ENCODE measurements around the gene RCHY1.

The RCHY1 gene

DNA sequence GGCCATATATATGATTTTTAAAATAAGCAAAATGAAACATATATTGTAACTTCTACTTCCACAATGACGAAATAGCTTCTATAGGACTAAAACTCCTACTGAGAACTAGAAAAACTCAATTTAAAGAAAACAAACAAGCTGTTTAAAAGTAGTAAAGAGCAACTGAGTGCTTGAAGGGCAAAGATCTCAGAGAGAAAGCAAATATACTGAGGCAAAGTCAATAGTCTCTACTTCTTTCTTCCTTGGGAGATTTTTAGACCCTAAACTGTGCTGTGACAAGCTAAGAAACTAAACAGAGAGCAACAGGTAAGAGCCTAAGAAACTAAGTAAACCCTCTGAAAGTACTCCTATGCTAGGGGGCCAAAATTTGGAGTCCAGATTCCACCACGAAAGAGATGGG is 8.6 kb downstream of the RCHY1 start:
- H3K9me3 ChIP-seq (ENCODE audit: control insufficient read depth, low read length), result no peaks in the 10 kb centered on the region
- H3K79me2 ChIP-seq, result peaks cover 2% of the 10 kb centered on the region
- H3K4me1 ChIP-seq, result no peaks in the 10 kb centered on the region
- no peak overlapping the region for H3K9ac ChIP-seq
- H3K27ac ChIP-seq, result no peak overlapping the region
- H3K27me3 ChIP-seq (ENCODE audit: control insufficient read depth, insufficient read depth, low read length), result no peaks in the 10 kb centered on the region
- TF ChIP-seq, protein P1, sequence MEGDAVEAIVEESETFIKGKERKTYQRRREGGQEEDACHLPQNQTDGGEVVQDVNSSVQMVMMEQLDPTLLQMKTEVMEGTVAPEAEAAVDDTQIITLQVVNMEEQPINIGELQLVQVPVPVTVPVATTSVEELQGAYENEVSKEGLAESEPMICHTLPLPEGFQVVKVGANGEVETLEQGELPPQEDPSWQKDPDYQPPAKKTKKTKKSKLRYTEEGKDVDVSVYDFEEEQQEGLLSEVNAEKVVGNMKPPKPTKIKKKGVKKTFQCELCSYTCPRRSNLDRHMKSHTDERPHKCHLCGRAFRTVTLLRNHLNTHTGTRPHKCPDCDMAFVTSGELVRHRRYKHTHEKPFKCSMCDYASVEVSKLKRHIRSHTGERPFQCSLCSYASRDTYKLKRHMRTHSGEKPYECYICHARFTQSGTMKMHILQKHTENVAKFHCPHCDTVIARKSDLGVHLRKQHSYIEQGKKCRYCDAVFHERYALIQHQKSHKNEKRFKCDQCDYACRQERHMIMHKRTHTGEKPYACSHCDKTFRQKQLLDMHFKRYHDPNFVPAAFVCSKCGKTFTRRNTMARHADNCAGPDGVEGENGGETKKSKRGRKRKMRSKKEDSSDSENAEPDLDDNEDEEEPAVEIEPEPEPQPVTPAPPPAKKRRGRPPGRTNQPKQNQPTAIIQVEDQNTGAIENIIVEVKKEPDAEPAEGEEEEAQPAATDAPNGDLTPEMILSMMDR (IDR thresholded peaks at IDR 0.05), result no peak
- H3K36me3 ChIP-seq (ENCODE audit: control insufficient read depth, insufficient read depth, low read length), result no peaks in the 10 kb centered on the region
- H2AFZ ChIP-seq, result no peak overlapping the region
- no peak overlapping the region for H3K4me3 ChIP-seq (ENCODE audit: low read depth, low read length)
- no peak overlapping the region for H3K4me2 ChIP-seq (ENCODE audit: low read length)

DNA sequence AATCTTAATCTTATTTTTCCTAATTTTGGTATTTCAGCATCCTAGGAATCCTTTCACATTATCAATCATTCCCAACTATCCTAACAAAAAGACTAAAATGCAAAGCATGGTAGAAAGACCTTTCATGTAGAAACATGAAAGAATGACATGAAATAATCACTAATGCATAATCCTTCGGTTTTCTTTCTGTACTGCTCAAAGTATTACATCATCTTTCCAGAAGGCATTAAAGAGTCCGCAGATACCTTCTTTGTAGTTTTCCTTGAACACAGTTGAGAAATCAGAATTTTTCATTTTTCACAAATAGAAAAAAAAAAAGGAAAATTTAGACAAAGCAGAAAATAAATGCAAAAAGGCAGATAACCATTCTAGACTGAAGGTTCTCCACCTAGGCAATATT is 11.5 kb downstream of the RCHY1 start:
- Histone ChIP-seq H3K9me3 (ENCODE audit: control insufficient read depth, low read length) (no peaks in the 10 kb centered on the region), H3K4me1 (no peaks in the 10 kb centered on the region), H3K4me2 (ENCODE audit: low read length) (no peak overlapping the region), H3K4me3 (ENCODE audit: low read depth, low read length) (no peak overlapping the region), H3K36me3 (ENCODE audit: control insufficient read depth, insufficient read depth, low read length) (no peaks in the 10 kb centered on the region), H3K27ac (no peak overlapping the region), H3K9ac (no peak overlapping the region), H2AFZ (no peak overlapping the region), H3K27me3 (ENCODE audit: control insufficient read depth, insufficient read depth, low read length) (no peaks in the 10 kb centered on the region), H3K79me2 (peaks cover 2% of the 10 kb centered on the region)
- TF ChIP-seq, protein P1 (IDR thresholded peaks at IDR 0.05), result no peak

DNA sequence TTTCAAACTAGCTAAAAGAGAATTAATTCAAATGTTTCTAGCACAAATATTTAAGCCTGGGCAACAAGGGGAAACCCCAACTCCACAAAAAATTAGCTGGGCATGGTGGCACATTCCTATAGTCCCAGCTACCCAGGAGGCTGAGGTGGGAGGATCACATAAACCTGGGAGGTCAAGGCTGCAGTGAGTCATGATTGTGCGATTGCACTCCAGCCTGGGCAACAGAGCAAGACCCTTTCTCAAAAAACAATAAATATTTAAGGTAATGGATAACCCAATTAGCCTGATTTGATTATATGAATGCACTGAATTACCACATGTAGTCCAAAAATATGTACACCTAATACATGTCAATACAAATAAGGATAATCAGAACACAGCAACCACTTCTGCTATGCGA is 14.3 kb downstream of the RCHY1 start:
- Histone ChIP-seq H2AFZ (no peak overlapping the region), H3K4me1 (no peaks in the 10 kb centered on the region), H3K36me3 (ENCODE audit: control insufficient read depth, insufficient read depth, low read length) (no peaks in the 10 kb centered on the region), H3K9me3 (ENCODE audit: control insufficient read depth, low read length) (no peaks in the 10 kb centered on the region), H3K9ac (no peak overlapping the region), H3K4me3 (ENCODE audit: low read depth, low read length) (no peak overlapping the region), H3K27ac (no peak overlapping the region), H3K27me3 (ENCODE audit: control insufficient read depth, insufficient read depth, low read length) (no peaks in the 10 kb centered on the region), H3K4me2 (ENCODE audit: low read length) (no peak overlapping the region), H3K79me2 (peaks cover 2% of the 10 kb centered on the region)
- TF ChIP-seq, protein P1 (IDR thresholded peaks at IDR 0.05), result no peak

DNA sequence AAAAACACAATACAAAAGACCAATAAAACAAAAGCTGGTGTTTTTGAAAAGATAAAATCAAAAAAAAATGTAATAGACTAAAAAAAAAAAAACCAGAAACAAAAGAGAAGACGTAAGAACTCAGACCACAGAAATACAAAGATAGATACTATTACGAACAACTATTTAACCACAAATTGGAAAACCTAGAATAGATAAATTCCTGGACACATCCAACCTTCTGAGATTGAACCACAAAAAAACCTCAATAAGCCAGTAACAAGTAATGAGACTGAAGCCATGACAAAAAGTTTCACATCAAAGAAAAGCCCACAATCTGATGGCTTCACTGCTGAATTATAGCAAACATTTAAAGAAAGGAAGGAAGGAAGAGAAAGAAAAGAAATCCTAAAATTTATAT is 16.2 kb downstream of the RCHY1 start:
- H3K79me2 ChIP-seq, result peaks cover 2% of the 10 kb centered on the region

DNA sequence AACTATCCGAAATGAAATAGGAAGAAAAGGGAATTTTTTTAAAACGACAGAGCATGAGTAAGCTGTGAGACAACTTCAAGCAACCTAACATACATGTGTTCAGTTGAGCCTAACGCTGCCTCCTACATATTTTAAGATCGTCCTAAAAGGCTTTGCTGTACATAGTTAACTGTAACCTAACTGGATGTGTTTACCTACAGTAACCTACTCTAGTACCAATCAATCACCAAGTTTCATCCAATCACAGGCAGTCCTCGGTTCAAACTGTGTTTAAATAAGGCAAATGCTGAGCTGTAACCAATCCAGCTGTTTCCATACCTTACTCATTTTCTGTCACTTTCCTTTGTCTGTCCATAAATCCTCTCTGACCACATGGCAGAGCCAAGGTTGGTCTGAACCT is 17.1 kb downstream of the RCHY1 start:
- Histone ChIP-seq H3K4me3 (ENCODE audit: low read depth, low read length) (no peak overlapping the region), H3K9me3 (ENCODE audit: control insufficient read depth, low read length) (no peaks in the 10 kb centered on the region), H3K4me2 (ENCODE audit: low read length) (no peak overlapping the region), H3K27me3 (ENCODE audit: control insufficient read depth, insufficient read depth, low read length) (no peaks in the 10 kb centered on the region), H2AFZ (no peak overlapping the region), H3K79me2 (peaks cover 2% of the 10 kb centered on the region), H3K4me1 (no peaks in the 10 kb centered on the region), H3K36me3 (ENCODE audit: control insufficient read depth, insufficient read depth, low read length) (no peaks in the 10 kb centered on the region), H3K9ac (no peak overlapping the region), H3K27ac (no peak overlapping the region)
- TF ChIP-seq, protein P1 (IDR thresholded peaks at IDR 0.05), result no peak

More for the DNA sequence above, 16.2 kb downstream of the RCHY1 start:
- H2AFZ ChIP-seq, result no peak overlapping the region
- no peak overlapping the region for H3K27ac ChIP-seq
- H3K4me1 ChIP-seq, result no peaks in the 10 kb centered on the region
- TF ChIP-seq, protein P1 (IDR thresholded peaks at IDR 0.05), result no peak
- no peaks in the 10 kb centered on the region for H3K27me3 ChIP-seq (ENCODE audit: control insufficient read depth, insufficient read depth, low read length)
- H3K9me3 ChIP-seq (ENCODE audit: control insufficient read depth, low read length), result no peaks in the 10 kb centered on the region
- no peak overlapping the region for H3K9ac ChIP-seq
- no peak overlapping the region for H3K4me3 ChIP-seq (ENCODE audit: low read depth, low read length)
- no peaks in the 10 kb centered on the region for H3K36me3 ChIP-seq (ENCODE audit: control insufficient read depth, insufficient read depth, low read length)
- no peak overlapping the region for H3K4me2 ChIP-seq (ENCODE audit: low read length)

Data from parathyroid adenoma (tissue), 2 donors.